ENCODE data around the gene PHRF1. TPM values are rescaled to one million over a fixed set of nuclear protein-coding genes. Genes with fewer than 3 reads are reported as not detected.

Gene PHRF1
- total RNA-seq, 6 donors from 2014 or later: 25.7 to 93.2 (median 37.9) TPM

GRCh38 chr11:560305-561147 is 15.7 kb upstream of the PHRF1 start, which contains the start of the genes LMNTD2 and RASSF7:
Gene LMNTD2 (minus strand): TSS chr11:560738. CDS start chr11:560716, 22 bp downstream.
Gene RASSF7 (plus strand): TSS chr11:560970. CDS start chr11:561769, 799 bp downstream.
- Histone ChIP-seq H3K4me1 (peaks cover 26 to 57% (median 44%) of the 10 kb centered on the region in 4 donors), H3K36me3 (peaks cover 0 to 14% (median 0%) of the 10 kb centered on the region in 4 donors), H3K9me3 (no peaks in the 10 kb centered on the region), H3K27me3 (peaks cover 1 to 10% (median 7%) of the 10 kb centered on the region in 4 donors), H3K27ac (peak within 1 kb of the TSS; percentile 86 to 92 (median 90)), H3K4me3 (peak within 1 kb of the TSS; percentile 78 to 100 (median 95))
- DNase-seq (peak; percentile 93 to 98), ATAC-seq (ENCODE audit: low FRiP score in 2 of 2) (peak; percentile 93 to 94)
- TF ChIP-seq EP300 (IDR thresholded peaks at IDR 0.05): no peak
- TF ChIP-seq, protein P1, sequence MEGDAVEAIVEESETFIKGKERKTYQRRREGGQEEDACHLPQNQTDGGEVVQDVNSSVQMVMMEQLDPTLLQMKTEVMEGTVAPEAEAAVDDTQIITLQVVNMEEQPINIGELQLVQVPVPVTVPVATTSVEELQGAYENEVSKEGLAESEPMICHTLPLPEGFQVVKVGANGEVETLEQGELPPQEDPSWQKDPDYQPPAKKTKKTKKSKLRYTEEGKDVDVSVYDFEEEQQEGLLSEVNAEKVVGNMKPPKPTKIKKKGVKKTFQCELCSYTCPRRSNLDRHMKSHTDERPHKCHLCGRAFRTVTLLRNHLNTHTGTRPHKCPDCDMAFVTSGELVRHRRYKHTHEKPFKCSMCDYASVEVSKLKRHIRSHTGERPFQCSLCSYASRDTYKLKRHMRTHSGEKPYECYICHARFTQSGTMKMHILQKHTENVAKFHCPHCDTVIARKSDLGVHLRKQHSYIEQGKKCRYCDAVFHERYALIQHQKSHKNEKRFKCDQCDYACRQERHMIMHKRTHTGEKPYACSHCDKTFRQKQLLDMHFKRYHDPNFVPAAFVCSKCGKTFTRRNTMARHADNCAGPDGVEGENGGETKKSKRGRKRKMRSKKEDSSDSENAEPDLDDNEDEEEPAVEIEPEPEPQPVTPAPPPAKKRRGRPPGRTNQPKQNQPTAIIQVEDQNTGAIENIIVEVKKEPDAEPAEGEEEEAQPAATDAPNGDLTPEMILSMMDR (IDR thresholded peaks at IDR 0.05): peak in 2 of 6 experiments; percentile 6 to 23
- peak; percentile 44 to 68 for TF ChIP-seq POLR2AphosphoS5 (IDR thresholded peaks at IDR 0.05)
- TF ChIP-seq POLR2A (IDR thresholded peaks at IDR 0.05): peak in 2 of 4 donors; percentile 40 to 77
- 0 to 3% methylated on average over 9 to 12 of the region's 95 CpGs for WGBS, 2 donors

GRCh38 chr11:561148-562003 is 14.9 kb upstream of the PHRF1 start:
- H3K27me3 ChIP-seq: peaks cover 1 to 5% (median 2%) of the 10 kb centered on the region in 4 donors
- H3K4me1 ChIP-seq: peaks cover 19 to 53% (median 38%) of the 10 kb centered on the region in 4 donors
- H3K9me3 ChIP-seq: no peaks in the 10 kb centered on the region
- peaks cover 0 to 14% (median 0%) of the 10 kb centered on the region in 4 donors for H3K36me3 ChIP-seq
- ATAC-seq (ENCODE audit: low FRiP score in 2 of 2): peak; percentile 28 to 81
- peak overlapping the region; percentile 78 to 100 (median 95) for H3K4me3 ChIP-seq
- peak overlapping the region; percentile 56 to 92 (median 90) for H3K27ac ChIP-seq
- peak; percentile 8 to 24 for TF ChIP-seq POLR2AphosphoS5 (IDR thresholded peaks at IDR 0.05)
- peak in 2 of 4 donors; percentile 50 to 77 for TF ChIP-seq POLR2A (IDR thresholded peaks at IDR 0.05)
- TF ChIP-seq, protein P1 (IDR thresholded peaks at IDR 0.05): peak in 1 of 6 experiments; percentile 14
- TF ChIP-seq EP300 (IDR thresholded peaks at IDR 0.05): peak in 1 of 4 donors; percentile 38
- DNase-seq: peak; percentile 90 to 91
- WGBS, 2 donors: 10 to 52% methylated on average over 9 to 40 of the region's 67 CpGs

DNA sequence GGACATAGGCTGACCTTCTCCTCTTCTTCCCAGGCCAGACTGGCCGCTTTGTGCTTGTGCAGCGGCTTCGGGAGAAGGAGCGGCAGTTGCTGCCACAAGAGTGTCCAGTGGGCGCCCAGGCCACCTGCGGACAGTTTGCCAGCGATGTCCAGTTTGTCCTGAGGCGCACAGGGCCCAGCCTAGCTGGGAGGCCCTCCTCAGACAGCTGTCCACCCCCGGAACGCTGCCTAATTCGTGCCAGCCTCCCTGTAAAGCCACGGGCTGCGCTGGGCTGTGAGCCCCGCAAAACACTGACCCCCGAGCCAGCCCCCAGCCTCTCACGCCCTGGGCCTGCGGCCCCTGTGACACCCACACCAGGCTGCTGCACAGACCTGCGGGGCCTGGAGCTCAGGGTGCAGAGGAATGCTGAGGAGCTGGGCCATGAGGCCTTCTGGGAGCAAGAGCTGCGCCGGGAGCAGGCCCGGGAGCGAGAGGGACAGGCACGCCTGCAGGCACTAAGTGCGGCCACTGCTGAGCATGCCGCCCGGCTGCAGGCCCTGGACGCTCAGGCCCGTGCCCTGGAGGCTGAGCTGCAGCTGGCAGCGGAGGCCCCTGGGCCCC is 14.1 kb upstream of the PHRF1 start:
- H3K4me3 ChIP-seq: peak overlapping the region in 3 of 4 donors; percentile 92 to 100 (median 98)
- DNase-seq (peak in 1 of 2 donors; percentile 84), ATAC-seq (ENCODE audit: low FRiP score in 2 of 2) (no peak)
- peaks cover 0 to 14% (median 0%) of the 10 kb centered on the region in 4 donors for H3K36me3 ChIP-seq
- peak overlapping the region; percentile 9 to 92 (median 54) for H3K27ac ChIP-seq
- no peak for TF ChIP-seq POLR2A (IDR thresholded peaks at IDR 0.05)
- TF ChIP-seq POLR2AphosphoS5 (IDR thresholded peaks at IDR 0.05): no peak
- no peaks in the 10 kb centered on the region for H3K9me3 ChIP-seq
- peaks cover 0 to 5% (median 0%) of the 10 kb centered on the region in 4 donors for H3K27me3 ChIP-seq
- peaks cover 19 to 58% (median 39%) of the 10 kb centered on the region in 4 donors for H3K4me1 ChIP-seq
- 76 to 94% methylated on average over 12 to 14 of the region's 29 CpGs for whole genome bisulfite sequencing, 2 donors

GRCh38 chr11:563066-563811 is 13.0 kb upstream of the PHRF1 start:
- H3K4me1 ChIP-seq: peaks cover 24 to 67% (median 47%) of the 10 kb centered on the region in 4 donors
- peak overlapping the region in 1 of 4 donors; percentile 2 for H3K4me3 ChIP-seq
- TF ChIP-seq, protein P1 (IDR thresholded peaks at IDR 0.05): no peak
- TF ChIP-seq POLR2A (IDR thresholded peaks at IDR 0.05) (no peak), EP300 (IDR thresholded peaks at IDR 0.05) (no peak), POLR2AphosphoS5 (IDR thresholded peaks at IDR 0.05) (no peak)

More at GRCh38 chr11:563066-563811, 13.0 kb upstream of the PHRF1 start:
- WGBS, 2 donors: 83 to 96% methylated on average over 5 to 16 of the region's 18 CpGs
- Histone ChIP-seq H3K9me3 (no peaks in the 10 kb centered on the region), H3K27me3 (peaks cover 0 to 5% (median 0%) of the 10 kb centered on the region in 4 donors), H3K27ac (peak overlapping the region in 3 of 4 donors; percentile 18 to 92 (median 19)), H3K36me3 (peaks cover 0 to 14% (median 0%) of the 10 kb centered on the region in 4 donors)
- DNase-seq (peak in 1 of 2 donors; percentile 68), ATAC-seq (ENCODE audit: low FRiP score in 2 of 2) (no peak)

Measured in upper lobe of left lung (tissue), 6 donors.